WTC11 (cell line): ENCODE data around the gene MN1. TPM values are rescaled to one million over a fixed set of nuclear protein-coding genes. Genes with fewer than 3 reads are reported as not detected.

ENCODE experiments used
- ATAC-seq: fragments of 200-7000 bp; cut with Tn5 transposase; 2 replicates; pipeline ENCODE4 v1.10.0; 2021; ENCODE audit warnings: mild to moderate bottlenecking, moderate library complexity
- CTCF ChIA-PET: fragments of 300-600 bp; sonication (Branson Sonifier 250); formaldehyde crosslinking; loops from one replicate; lab custom pipeline; 2021; ENCODE audit warnings: antibody characterized with exemption; lab: Charles Lee
- POLR2A ChIA-PET: fragments of 350-600 bp; sonication (Branson Sonifier 250); formaldehyde crosslinking; loops from one replicate; lab custom pipeline; 2021; ENCODE audit warnings: antibody characterized with exemption; lab: Charles Lee
- DNase-seq: peaks from one replicate; pipeline ENCODE4 v3.0.0; 2021; ENCODE audit warnings: low spot score
- H3K27ac Mint-ChIP-seq: 2 replicates; pipeline ENCODE4 v1.8.0; 2021; ENCODE audit warnings: mixed read lengths
- H3K27me3 Mint-ChIP-seq: 2 replicates; pipeline ENCODE4 v1.8.0; 2021; ENCODE audit warnings: low read depth, mild to moderate bottlenecking, moderate library complexity, mixed read lengths
- H3K36me3 Mint-ChIP-seq: 2 replicates; pipeline ENCODE4 v1.8.0; 2021; ENCODE audit warnings: mixed read lengths
- H3K4me1 Mint-ChIP-seq: 2 replicates; pipeline ENCODE4 v1.8.0; 2022; ENCODE audit warnings: mixed read lengths
- H3K4me3 Mint-ChIP-seq: 2 replicates; pipeline ENCODE4 v1.8.0; 2021; ENCODE audit warnings: mild to moderate bottlenecking, moderate library complexity, mixed read lengths
- H3K9me3 Mint-ChIP-seq: 2 replicates; pipeline ENCODE4 v1.8.0; 2021; ENCODE audit warnings: mixed read lengths
- E2F1 ChIP-seq: sonication (generic); formaldehyde crosslinking; IDR thresholded peaks from 2 replicates; pipeline ENCODE4 v1.8.0; 2022; ENCODE audit warnings: mild to moderate bottlenecking, missing genetic modification reagents
- E2F4 ChIP-seq: sonication (generic); formaldehyde crosslinking; IDR thresholded peaks from 2 replicates; pipeline ENCODE4 v1.8.1; 2022; ENCODE audit warnings: low read depth, mild to moderate bottlenecking, moderate library complexity, missing genetic modification reagents, borderline replicate concordance
- ELF4 ChIP-seq: sonication (generic); formaldehyde crosslinking; IDR thresholded peaks from 2 replicates; pipeline ENCODE4 v1.8.1; 2022; ENCODE audit warnings: low read depth, mild to moderate bottlenecking, moderate library complexity, missing genetic modification reagents
- FOXP1 ChIP-seq: sonication (generic); formaldehyde crosslinking; IDR thresholded peaks from 2 replicates; pipeline ENCODE4 v1.8.0; 2022; ENCODE audit warnings: missing genetic modification reagents, mild to moderate bottlenecking, moderate library complexity, borderline replicate concordance
- NFE2L1 ChIP-seq: sonication (generic); formaldehyde crosslinking; IDR thresholded peaks from 2 replicates; pipeline ENCODE4 v1.8.1; 2023; ENCODE audit warnings: missing genetic modification reagents
- OVOL2 ChIP-seq: fragments of 250-450 bp; sonication (Bioruptor Pico); IDR thresholded peaks from 2 replicates; pipeline ENCODE4 v1.9.0; 2021; ENCODE audit warnings: mild to moderate bottlenecking, borderline replicate concordance
- RORB ChIP-seq: fragments of 250-450 bp; sonication (Bioruptor Pico); IDR thresholded peaks from 2 replicates; pipeline ENCODE4 v1.9.0; 2021; ENCODE audit warnings: mild to moderate bottlenecking
- SP1 ChIP-seq: sonication (generic); formaldehyde crosslinking; conservative IDR thresholded peaks from 2 replicates; pipeline ENCODE4 v1.8.1; 2022; ENCODE audit warnings: missing genetic modification reagents
- total RNA-seq: library from RNA; stranded (reverse); gene quantifications from 3 replicates; pipeline ENCODE4 v1.2.3, GENCODE V29; 2021
- TF ChIP-seq, protein P1 (sequence below): sonication (generic); formaldehyde crosslinking; IDR thresholded peaks from 2 replicates; pipeline ENCODE4 v1.8.0; 2022; ENCODE audit warnings: mild to moderate bottlenecking, missing genetic modification reagents
- TF ChIP-seq, protein P2 (sequence below): sonication (generic); formaldehyde crosslinking; IDR thresholded peaks from 2 replicates; pipeline ENCODE4 v1.8.0; 2022; ENCODE audit warnings: missing genetic modification reagents
- TF ChIP-seq, protein P3 (sequence below): fragments of 250-450 bp; sonication (Bioruptor Pico); IDR thresholded peaks from 2 replicates; pipeline ENCODE4 v1.9.0; 2021; ENCODE audit warnings: mild to moderate bottlenecking
- TF ChIP-seq, protein P4 (sequence below): sonication (generic); formaldehyde crosslinking; IDR thresholded peaks from 2 replicates; pipeline ENCODE4 v1.8.1; 2023; ENCODE audit warnings: mild to moderate bottlenecking, missing genetic modification reagents

Gene MN1
- total RNA-seq, 1 experiment from 2014 or later = 21.3 TPM

- 0 out of 2 replicates have a peak, but pooled peaks have one; percentile 17 for TF ChIP-seq E2F1 (CRISPR knock-in tag)
- TF ChIP-seq, protein P1, sequence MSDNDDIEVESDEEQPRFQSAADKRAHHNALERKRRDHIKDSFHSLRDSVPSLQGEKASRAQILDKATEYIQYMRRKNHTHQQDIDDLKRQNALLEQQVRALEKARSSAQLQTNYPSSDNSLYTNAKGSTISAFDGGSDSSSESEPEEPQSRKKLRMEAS (CRISPR knock-in tag) = peak; percentile 90
- no peak for TF ChIP-seq RORB (CRISPR knock-in tag)
- TF ChIP-seq, protein P2, sequence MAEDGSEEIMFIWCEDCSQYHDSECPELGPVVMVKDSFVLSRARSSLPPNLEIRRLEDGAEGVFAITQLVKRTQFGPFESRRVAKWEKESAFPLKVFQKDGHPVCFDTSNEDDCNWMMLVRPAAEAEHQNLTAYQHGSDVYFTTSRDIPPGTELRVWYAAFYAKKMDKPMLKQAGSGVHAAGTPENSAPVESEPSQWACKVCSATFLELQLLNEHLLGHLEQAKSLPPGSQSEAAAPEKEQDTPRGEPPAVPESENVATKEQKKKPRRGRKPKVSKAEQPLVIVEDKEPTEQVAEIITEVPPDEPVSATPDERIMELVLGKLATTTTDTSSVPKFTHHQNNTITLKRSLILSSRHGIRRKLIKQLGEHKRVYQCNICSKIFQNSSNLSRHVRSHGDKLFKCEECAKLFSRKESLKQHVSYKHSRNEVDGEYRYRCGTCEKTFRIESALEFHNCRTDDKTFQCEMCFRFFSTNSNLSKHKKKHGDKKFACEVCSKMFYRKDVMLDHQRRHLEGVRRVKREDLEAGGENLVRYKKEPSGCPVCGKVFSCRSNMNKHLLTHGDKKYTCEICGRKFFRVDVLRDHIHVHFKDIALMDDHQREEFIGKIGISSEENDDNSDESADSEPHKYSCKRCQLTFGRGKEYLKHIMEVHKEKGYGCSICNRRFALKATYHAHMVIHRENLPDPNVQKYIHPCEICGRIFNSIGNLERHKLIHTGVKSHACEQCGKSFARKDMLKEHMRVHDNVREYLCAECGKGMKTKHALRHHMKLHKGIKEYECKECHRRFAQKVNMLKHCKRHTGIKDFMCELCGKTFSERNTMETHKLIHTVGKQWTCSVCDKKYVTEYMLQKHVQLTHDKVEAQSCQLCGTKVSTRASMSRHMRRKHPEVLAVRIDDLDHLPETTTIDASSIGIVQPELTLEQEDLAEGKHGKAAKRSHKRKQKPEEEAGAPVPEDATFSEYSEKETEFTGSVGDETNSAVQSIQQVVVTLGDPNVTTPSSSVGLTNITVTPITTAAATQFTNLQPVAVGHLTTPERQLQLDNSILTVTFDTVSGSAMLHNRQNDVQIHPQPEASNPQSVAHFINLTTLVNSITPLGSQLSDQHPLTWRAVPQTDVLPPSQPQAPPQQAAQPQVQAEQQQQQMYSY = no peak
- no peak for TF ChIP-seq OVOL2 (CRISPR knock-in tag)
- TF ChIP-seq, protein P3, sequence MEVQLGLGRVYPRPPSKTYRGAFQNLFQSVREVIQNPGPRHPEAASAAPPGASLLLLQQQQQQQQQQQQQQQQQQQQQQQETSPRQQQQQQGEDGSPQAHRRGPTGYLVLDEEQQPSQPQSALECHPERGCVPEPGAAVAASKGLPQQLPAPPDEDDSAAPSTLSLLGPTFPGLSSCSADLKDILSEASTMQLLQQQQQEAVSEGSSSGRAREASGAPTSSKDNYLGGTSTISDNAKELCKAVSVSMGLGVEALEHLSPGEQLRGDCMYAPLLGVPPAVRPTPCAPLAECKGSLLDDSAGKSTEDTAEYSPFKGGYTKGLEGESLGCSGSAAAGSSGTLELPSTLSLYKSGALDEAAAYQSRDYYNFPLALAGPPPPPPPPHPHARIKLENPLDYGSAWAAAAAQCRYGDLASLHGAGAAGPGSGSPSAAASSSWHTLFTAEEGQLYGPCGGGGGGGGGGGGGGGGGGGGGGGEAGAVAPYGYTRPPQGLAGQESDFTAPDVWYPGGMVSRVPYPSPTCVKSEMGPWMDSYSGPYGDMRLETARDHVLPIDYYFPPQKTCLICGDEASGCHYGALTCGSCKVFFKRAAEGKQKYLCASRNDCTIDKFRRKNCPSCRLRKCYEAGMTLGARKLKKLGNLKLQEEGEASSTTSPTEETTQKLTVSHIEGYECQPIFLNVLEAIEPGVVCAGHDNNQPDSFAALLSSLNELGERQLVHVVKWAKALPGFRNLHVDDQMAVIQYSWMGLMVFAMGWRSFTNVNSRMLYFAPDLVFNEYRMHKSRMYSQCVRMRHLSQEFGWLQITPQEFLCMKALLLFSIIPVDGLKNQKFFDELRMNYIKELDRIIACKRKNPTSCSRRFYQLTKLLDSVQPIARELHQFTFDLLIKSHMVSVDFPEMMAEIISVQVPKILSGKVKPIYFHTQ = no peak
These were observed 1.7 kb downstream of the MN1 start (continued) for GRCh38 chr22:27799827-27800249.

- H3K27ac Mint-ChIP-seq = no peak overlapping the region
These were observed 2.3 kb downstream of the MN1 start for GRCh38 chr22:27799015-27799826.

More at GRCh38 chr22:27799015-27799826, 2.3 kb downstream of the MN1 start:
- ChIA-PET CTCF (no interaction called here), POLR2A (no interaction called here)
- TF ChIP-seq E2F4 (CRISPR knock-in tag) (peak; percentile 53; the same call in 1 of the 2 replicates), ELF4 (CRISPR knock-in tag) (no peak), FOXP1 (CRISPR knock-in tag) (peak; percentile 26; the same call in 1 of the 2 replicates), SP1 (CRISPR knock-in tag) (0 out of 2 replicates have a peak, but pooled peaks have one; percentile 14), NFE2L1 (CRISPR knock-in tag) (0 out of 2 replicates have a peak, but pooled peaks have one; percentile 57)
- TF ChIP-seq, protein P4, sequence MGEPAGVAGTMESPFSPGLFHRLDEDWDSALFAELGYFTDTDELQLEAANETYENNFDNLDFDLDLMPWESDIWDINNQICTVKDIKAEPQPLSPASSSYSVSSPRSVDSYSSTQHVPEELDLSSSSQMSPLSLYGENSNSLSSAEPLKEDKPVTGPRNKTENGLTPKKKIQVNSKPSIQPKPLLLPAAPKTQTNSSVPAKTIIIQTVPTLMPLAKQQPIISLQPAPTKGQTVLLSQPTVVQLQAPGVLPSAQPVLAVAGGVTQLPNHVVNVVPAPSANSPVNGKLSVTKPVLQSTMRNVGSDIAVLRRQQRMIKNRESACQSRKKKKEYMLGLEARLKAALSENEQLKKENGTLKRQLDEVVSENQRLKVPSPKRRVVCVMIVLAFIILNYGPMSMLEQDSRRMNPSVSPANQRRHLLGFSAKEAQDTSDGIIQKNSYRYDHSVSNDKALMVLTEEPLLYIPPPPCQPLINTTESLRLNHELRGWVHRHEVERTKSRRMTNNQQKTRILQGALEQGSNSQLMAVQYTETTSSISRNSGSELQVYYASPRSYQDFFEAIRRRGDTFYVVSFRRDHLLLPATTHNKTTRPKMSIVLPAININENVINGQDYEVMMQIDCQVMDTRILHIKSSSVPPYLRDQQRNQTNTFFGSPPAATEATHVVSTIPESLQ = no peak
- no peak for ATAC-seq
- no peak for DNase-seq
- Mint-ChIP-seq H3K9me3 (no peaks in the 10 kb centered on the region), H3K4me1 (peaks cover 50% of the 10 kb centered on the region), H3K27me3 (peaks cover 84% of the 10 kb centered on the region), H3K36me3 (no peaks in the 10 kb centered on the region), H3K4me3 (peak overlapping the region; percentile 65)
